ENCODE measurements around the gene RAET1G. TPM values are rescaled to one million over a fixed set of nuclear protein-coding genes. Genes with fewer than 3 reads are reported as not detected.

RAET1G gene
- total and polyA plus RNA-seq, 2 of the 13 experiments (the other 11 are each of a cell fraction or from before 2014, with no cell fraction given) = not detected

GRCh38 chr6:149935668-149936067 lies 12.7 kb upstream of the RAET1G start:
- no peak for DNase-seq (ENCODE audit: low spot score)
- no peak overlapping the region for H3K9ac ChIP-seq (ENCODE audit: insufficient read depth, low read depth, low read length)
- in situ Hi-C loops (cut with HindIII; ENCODE audit: extremely low pct_ligation_motif_present, low pct_unique_long_range_greater_than_20kb) = loop anchor here (5.0 to 10.0 kb wide), 2 partner anchors 72 to 879 kb away; no protein-coding TSS in a partner anchor
- no peaks in the 10 kb centered on the region for H4K20me1 ChIP-seq (ENCODE audit: insufficient read depth, low read length)
- ChIA-PET POLR2A (no interaction called here), CTCF (ENCODE audit: low intra/inter-chr PET ratio, low total read pairs) (interaction anchor here (0.7 to 4.1 kb wide), 2 partner anchors 81 kb away, joined by 3 to 64 read pairs; no protein-coding TSS in a partner anchor)
- H3K36me3 ChIP-seq (replicated peaks in 1 of 2; ENCODE audit: control insufficient read depth in 1 of 2, insufficient read depth in 2 of 2, low read length in 2 of 2) = no peaks in the 10 kb centered on the region
- FAIRE-seq = no peak
- peaks cover 12% of the 10 kb centered on the region for H3K4me1 ChIP-seq (ENCODE audit: insufficient read depth, low read length)
- H3K4me2 ChIP-seq (ENCODE audit: low read depth, low read length) = no peak overlapping the region
- no TSS peak for BruUV-seq (replicated peaks)
- H3K79me2 ChIP-seq (ENCODE audit: insufficient read depth, low read length) = no peaks in the 10 kb centered on the region
- H3K27ac ChIP-seq (ENCODE audit: extremely low read length, insufficient read depth, low read length) = no peak overlapping the region
- H3K4me3 ChIP-seq (replicated peaks in 1 of 3; ENCODE audit: insufficient read depth in 1 of 3, low read depth in 2 of 3, low read length in 3 of 3) = no peak overlapping the region
- no peak for ATAC-seq
- WGBS (ENCODE audit: low lambda C conversion rate) = 0% methylated on average over 2 of the region's 2 CpGs
- no peaks in the 10 kb centered on the region for H3K9me3 ChIP-seq (ENCODE audit: low read length)
- H2AFZ ChIP-seq (ENCODE audit: low read length) = no peak overlapping the region
- intact Hi-C loops (cut with micrococcal nuclease; ENCODE audit: unreplicated experiment) = loop anchor here (10.0 kb wide), 1 partner anchor 879 kb away; no protein-coding TSS in a partner anchor
- peaks cover 16 to 73% of the 10 kb centered on the region in 2 experiments for H3K27me3 ChIP-seq (ENCODE audit: control insufficient read depth in 1 of 2, insufficient read depth in 2 of 2, low read length in 2 of 2)
- TF ChIP-seq ISL2 (CRISPR knock-in tag; IDR thresholded peaks at IDR 0.05) = no peak
- TF ChIP-seq ZNF614 (CRISPR knock-in tag; IDR thresholded peaks at IDR 0.05; ENCODE audit: borderline replicate concordance) = no peak
- no peak for TF ChIP-seq TARDBP (CRISPR knock-in tag; IDR thresholded peaks at IDR 0.05)
- no peak for TF ChIP-seq HINFP (CRISPR knock-in tag; IDR thresholded peaks at IDR 0.05; ENCODE audit: low read depth)
- no peak for TF ChIP-seq NFYB (CRISPR knock-in tag; IDR thresholded peaks at IDR 0.05)
- TF ChIP-seq MIER2 (CRISPR knock-in tag; IDR thresholded peaks at IDR 0.05) = no peak
- no peak for TF ChIP-seq GTF2F1 (IDR thresholded peaks at IDR 0.05; ENCODE audit: low read length)
- TF ChIP-seq TRAFD1 (CRISPR knock-in tag; IDR thresholded peaks at IDR 0.05; ENCODE audit: borderline replicate concordance) = no peak
- no peak for TF ChIP-seq HMGA1 (CRISPR knock-in tag; conservative IDR thresholded peaks at IDR 0.05)
- no peak for TF ChIP-seq ZNF367 (CRISPR knock-in tag; IDR thresholded peaks at IDR 0.05; ENCODE audit: borderline replicate concordance)
- no peak for TF ChIP-seq ZNF687 (CRISPR knock-in tag; IDR thresholded peaks at IDR 0.05)
- TF ChIP-seq NCOA5 (CRISPR knock-in tag; IDR thresholded peaks at IDR 0.05) = no peak
- no peak for TF ChIP-seq ZSCAN21 (CRISPR knock-in tag; IDR thresholded peaks at IDR 0.05; ENCODE audit: borderline replicate concordance)
